Right ventricle myocardium superior (tissue), 1 donor: Measurements from ENCODE around the gene TTC36. TPM values are rescaled to one million over a fixed set of nuclear protein-coding genes. Genes with fewer than 3 reads are reported as not detected.
"Not testable (repeated sequence)": the region's sequence is repeated elsewhere in the genome, so short reads cannot be mapped to it uniquely, and the experiment has no call there.

Experiments used
- ATAC-seq: fragments of 200-7000 bp; cut with Tn5 transposase; one replicate; pipeline ENCODE4 v1.9.1; 2020; ENCODE audit warnings: mild to moderate bottlenecking; ENCODE audit not compliant: poor library complexity
- DNase-seq: peaks from one replicate; pipeline ENCODE4 v3.0.0-alpha.2; 2020
- intact Hi-C: fragments of 100-400 bp; cut with DNase I; formaldehyde crosslinking; loops from one replicate; pipeline ENCODE4 v1.11.2; 2022
- total RNA-seq: library from RNA; stranded (reverse); fragmentation: NEBNext Ultra II Directional; extraction: Animal tissue kit (Norgen Biotek cat#: 25700); gene quantifications from one replicate; pipeline ENCODE4 v1.2.1, GENCODE V29; 2021
- donor health status: DM: no; HTN: yes; CAD: no; lungs with severe emphysema.

The TTC36 gene
- total RNA-seq, 1 donor from 2014 or later: 0.30 TPM

DNA sequence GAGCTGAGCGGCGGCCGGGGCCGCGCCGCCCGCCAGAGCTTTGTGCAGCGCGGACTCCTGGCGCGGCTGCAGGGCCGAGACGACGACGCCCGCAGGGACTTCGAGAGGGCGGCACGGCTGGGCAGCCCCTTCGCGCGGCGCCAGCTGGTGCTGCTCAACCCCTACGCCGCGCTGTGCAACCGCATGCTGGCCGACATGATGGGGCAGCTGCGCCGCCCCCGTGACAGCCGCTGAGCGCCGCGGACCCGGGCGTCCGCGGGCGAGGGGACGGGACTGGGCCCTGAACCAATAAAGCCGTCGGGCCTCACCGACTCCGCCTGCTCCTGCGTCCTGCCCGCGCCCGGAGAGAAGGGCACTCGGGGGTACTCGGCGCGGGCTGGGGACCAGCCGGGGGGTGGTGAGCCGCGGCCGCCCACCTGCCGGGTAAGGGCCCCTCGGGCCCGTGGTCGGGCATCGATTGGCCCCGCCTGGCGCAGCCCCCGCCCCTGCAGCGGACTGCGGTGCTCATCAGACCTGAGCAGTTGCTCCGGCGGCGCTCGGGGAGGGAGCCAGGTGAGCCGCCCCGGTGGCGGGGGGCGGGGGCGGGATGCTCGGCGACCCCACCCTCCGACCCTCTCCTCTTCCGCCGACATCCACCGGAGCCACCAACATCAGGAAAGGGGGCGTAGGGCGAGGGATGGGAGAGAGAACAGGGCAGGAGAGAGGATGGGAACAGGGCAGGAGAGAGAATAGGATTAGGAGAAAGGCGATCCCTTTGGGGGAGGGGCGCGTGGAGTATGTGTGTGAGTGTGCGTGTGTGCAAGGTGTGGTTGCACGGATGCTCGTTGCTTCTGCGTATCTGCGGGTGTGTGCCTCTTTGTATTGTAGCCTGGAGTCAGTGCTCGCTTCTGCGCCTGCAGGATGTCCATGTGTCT lies 3.7 kb downstream of the TTC36 start, which contains the start of gene TMEM25:
TSS of gene TMEM25 (plus strand) at position 510 of the 914 bp plus-strand sequence. CDS start 610 bp downstream, outside the sequence.
- intact Hi-C loops: no loop called here
- DNase-seq (peak; percentile 72), ATAC-seq (peak; percentile 88)

DNA sequence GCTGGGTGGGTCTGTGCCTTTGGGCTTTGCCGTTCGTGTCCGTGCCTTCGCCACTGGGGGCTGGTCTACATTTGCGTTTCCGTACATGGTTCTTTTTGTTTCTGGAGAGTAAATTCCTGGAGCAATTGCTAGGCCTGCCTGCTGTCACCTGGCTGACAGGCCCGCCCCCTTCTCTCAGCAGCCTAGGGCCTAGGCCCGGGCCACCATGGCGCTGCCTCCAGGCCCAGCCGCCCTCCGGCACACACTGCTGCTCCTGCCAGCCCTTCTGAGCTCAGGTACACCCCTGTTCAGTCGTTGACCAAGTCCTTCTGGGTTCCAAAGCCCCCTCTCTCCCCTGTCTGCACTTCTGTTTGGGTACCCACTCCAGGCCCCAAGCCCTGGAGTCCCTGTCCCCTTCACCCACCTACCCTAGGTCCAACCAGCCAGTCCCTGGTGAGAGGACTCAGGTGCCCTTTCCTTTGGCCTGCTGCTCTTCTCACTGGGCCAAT lies 4.4 kb downstream of the TTC36 start:
- DNase-seq (no peak), ATAC-seq (peak; percentile 6)
- intact Hi-C loops: no loop called here

DNA sequence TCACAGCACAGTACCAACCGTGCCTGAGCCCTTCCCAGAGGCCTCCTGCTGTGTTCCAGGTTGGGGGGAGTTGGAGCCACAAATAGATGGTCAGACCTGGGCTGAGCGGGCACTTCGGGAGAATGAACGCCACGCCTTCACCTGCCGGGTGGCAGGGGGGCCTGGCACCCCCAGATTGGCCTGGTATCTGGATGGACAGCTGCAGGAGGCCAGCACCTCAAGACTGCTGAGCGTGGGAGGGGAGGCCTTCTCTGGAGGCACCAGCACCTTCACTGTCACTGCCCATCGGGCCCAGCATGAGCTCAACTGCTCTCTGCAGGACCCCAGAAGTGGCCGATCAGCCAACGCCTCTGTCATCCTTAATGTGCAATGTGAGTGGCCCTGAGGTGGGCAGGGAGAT lies 4.8 kb downstream of the TTC36 start:
- no peak for ATAC-seq
- DNase-seq: no peak
- intact Hi-C loops: no loop called here

DNA sequence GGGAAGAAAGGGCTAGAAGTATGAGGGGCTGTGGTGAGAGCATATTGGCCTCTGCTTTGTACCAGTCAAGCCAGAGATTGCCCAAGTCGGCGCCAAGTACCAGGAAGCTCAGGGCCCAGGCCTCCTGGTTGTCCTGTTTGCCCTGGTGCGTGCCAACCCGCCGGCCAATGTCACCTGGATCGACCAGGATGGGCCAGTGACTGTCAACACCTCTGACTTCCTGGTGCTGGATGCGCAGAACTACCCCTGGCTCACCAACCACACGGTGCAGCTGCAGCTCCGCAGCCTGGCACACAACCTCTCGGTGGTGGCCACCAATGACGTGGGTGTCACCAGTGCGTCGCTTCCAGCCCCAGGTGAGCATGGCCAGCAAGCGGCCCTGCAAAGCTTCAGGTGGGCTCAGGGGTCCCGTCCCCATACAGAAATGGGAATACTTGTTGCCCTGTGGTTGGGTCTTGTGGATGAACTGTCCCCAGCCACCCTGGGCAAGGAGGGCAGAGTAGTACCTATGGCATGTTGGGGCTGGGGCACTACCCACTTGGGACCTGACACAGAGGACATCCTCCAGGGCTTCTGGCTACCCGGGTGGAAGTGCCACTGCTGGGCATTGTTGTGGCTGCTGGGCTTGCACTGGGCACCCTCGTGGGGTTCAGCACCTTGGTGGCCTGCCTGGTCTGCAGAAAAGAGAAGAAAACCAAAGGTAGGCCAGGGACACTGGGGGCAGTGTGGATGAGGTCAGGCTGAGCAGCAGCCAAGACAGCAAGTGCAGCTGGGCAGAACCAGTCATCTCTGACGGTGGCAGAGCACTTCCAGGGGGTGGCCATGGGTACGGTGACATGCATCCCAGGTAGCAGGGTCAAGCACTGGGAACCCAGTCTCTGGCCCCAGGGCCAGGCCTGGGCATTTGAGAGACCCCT lies 5.8 kb downstream of the TTC36 start:
- no peak for ATAC-seq

DNA sequence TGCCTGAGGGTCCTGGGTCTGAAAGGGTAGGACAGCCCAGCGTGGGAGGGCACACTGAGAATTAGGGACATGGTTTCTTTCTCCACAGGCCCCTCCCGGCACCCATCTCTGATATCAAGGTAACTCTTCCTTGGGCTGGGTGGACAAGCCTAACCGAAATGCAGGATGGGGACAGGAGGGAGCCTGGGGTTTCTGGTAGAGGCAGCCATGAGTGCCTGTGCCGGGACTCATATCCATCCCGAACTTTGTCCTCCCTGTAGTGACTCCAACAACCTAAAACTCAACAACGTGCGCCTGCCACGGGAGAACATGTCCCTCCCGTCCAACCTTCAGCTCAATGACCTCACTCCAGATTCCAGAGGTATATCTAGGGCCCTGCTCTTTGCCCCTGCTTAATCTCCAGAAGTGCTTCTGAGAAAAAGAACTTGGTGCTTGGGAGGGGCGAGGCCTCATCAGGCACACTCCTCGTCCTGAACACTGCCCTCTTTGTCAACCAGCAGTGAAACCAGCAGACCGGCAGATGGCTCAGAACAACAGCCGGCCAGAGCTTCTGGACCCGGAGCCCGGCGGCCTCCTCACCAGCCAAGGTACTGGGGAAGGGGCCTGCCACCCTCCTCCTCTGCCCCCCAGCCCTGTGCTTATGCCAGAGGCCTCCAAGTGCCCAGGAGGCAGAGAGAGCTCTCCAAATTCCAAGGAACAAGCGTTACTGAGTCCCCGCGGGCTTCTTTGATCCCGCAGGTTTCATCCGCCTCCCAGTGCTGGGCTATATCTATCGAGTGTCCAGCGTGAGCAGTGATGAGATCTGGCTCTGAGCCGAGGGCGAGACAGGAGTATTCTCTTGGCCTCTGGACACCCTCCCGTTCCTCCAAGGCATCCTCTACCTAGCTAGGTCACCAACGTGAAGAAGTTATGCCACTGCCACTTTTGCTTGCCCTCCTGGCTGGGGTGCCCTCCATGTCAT lies 6.8 kb downstream of the TTC36 start:
- intact Hi-C loops: no loop called here
- DNase-seq (no peak), ATAC-seq (no peak)

More for the DNA sequence above, 5.8 kb downstream of the TTC36 start:
- no peak for DNase-seq
- intact Hi-C loops: no loop called here

DNA sequence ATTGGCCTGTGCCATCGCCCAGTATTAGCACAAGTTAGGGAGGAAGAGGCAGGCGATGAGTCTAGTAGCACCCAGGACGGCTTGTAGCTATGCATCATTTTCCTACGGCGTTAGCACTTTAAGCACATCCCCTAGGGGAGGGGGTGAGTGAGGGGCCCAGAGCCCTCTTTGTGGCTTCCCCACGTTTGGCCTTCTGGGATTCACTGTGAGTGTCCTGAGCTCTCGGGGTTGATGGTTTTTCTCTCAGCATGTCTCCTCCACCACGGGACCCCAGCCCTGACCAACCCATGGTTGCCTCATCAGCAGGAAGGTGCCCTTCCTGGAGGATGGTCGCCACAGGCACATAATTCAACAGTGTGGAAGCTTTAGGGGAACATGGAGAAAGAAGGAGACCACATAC lies 8.0 kb downstream of the TTC36 start:
- no peak for DNase-seq
- no peak for ATAC-seq
- intact Hi-C loops: no loop called here

DNA sequence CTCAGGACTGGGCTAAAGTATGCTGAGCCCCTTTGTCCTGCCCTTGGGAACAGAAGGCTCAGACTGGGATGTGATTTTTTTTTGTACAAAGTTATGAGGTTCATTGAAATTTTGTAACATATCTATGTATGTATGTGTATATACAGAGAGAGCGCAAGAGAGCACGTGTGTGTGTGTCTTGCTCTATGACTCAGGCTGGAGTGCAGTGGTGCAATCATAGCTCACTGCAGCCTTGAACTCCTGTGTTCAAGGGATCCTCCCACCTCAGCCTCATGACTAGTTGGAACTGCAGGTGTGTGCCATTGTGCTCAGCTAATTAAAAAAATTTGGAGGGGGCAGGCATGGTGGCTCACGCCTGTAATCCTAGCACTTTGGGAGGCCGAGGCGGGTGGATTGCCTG lies 9.5 kb downstream of the TTC36 start:
- intact Hi-C loops: no loop called here
- ATAC-seq (no peak), DNase-seq (no peak)

DNA sequence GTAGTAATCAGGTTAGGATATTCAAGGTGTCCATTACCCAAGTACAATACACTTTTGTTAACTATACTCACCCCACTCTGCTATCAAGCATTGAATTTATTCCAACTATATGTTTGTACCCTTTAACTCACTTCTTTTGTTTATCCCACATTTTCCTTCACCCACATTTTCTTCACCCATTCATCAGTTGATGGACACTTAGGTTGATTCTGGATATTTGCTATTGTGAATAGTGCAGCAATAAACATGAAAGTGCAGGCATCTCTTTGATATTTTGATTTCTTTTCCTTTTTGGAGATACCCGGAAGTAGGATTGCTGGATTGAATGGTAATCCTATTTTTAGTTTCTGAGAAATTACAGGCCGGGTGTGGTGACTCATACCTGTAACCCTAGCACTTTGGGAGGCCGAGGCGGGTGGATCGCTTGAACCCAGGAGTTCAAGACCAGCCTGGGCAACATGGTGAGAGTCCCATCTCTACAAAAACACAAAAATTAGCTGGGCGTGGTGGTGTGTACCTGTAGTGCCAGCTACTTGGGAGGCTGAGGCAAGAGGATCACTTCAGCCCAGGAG lies 10.2 kb downstream of the TTC36 start:
- intact Hi-C loops: no loop called here
- no peak for ATAC-seq
- DNase-seq: no peak

DNA sequence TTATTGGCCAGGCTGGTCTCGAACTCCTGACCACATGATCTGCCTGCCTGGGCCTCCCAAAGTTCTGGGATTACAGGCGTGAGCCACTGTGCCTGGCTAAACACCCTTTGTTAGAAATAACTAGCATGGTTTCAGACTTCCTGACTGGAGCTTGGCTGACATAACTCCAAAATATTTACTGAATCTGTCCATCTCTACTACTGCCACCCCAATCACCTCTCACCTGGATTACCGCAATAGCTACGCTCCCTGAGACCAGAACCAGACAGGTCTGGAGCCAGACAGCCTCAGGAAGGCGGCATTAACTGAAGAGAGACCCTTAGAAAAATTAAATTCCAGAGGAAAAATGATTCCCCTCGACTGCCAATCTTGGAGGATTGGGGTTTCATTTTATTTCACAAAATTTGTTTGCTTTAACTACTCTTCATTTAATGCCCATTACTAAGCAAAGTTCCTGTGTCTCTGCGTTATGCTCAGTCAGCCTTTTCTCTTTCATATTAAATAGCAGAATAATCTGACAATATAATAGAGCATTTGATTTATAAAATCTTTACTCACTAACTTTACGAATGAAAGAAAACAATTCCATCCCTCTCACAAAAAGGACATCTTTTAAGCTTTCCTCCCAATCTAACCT lies 16.9 kb downstream of the TTC36 start:
- intact Hi-C loops: no loop called here
- DNase-seq (no peak), ATAC-seq (no peak)

DNA sequence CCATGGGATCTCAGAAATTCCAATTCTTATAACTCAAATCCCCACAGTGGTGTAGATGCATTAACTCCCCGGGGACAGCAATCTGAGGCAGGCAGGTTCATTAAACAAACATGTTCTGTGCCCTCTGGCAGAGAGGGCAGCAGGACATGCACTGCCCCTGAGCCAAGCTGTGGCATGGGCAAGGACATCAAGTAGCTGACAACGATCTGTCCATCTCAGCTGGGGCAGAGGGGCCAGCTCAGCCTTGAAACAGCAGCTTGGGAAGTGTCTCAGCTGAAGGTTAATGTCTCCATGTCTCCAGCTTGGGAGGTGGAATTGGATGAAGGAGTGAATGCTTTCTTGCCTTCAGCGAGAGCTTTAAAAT lies 17.4 kb downstream of the TTC36 start:
- DNase-seq (no peak), ATAC-seq (no peak)
- intact Hi-C loops: no loop called here

DNA sequence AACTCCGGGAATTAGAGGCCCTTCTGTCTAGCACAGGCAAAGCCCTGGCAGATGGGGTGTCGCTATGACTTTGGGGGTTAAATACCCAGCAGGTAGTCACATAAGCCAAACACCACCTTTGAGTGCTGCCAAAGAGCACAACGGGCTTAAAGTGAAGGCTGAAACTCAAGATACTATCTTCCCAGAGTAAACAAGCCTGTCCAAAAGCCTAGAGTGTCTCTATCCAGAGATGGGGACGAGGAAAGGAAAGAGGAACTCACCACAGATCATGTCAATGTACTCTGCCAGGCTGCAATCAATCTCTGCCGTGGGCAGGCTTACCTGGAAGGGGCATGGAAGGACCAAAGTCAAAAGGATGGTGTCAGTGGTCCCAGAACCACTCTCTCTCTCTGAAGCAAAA lies 18.3 kb downstream of the TTC36 start:
- intact Hi-C loops: no loop called here
- ATAC-seq (no peak), DNase-seq (no peak)

DNA sequence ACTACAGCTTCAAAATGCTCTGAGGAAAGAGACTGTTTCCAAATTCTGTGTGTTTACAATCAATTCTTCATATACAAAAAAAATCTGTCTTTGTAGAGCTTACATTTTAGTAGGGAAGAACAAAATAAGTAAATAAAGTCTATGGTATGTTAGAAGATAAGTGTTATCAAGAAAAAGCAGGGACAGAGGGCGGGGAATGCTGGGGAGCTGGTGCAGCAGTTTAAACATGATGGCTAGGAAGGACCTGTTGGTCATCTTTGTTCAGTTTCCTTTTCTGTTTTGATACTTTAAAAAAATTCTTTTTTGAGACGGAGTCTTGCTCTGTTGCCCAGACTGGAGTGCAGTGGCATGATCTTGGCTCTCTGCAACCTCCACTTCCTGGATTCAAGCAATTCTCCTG lies 19.9 kb downstream of the TTC36 start:
- ATAC-seq: no peak
- intact Hi-C loops: no loop called here

DNA sequence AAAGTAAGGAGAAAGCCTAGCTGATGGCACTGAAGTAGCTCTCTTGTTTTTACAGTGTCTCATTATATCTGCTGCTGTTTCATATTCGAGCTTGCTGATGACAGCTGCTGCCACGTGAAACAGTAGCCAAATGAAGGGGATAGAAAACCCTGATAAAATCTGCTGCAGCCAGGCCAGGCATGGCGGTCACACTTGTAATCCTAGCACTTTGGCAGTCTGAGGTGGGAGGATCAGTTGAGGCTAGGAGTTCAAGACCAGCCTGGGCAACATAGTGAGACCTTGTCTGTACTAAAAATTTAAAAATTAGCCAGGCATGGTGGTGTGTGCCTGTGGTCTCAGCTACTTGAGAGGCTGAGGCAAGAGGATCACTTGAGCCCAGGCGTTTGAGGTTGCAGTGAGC lies 25.1 kb downstream of the TTC36 start:
- intact Hi-C loops: no loop called here
- DNase-seq: no peak
- ATAC-seq: no peak

More for the DNA sequence above, 19.9 kb downstream of the TTC36 start:
- no peak for DNase-seq

DNA sequence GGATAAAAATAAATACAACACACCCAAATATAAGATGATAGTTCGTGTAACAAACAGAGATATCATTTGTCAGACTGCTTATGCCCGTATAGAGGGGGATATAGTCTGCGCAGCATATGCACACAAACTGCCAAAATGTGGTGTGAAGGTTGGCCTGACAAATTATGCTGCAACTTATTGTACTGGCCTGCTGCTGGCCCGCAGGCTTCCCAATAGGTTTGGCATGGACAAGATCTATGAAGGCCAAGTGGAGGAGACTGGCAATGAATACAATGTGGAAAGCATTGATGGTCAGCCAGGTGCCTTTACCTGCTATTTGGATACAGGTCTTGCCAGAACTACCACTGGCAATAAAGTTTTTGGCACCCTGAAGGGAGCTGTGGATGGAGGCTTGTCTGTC lies 33.5 kb downstream of the TTC36 start:
- ATAC-seq (no peak), DNase-seq (no peak)
- intact Hi-C loops: no loop called here

DNA sequence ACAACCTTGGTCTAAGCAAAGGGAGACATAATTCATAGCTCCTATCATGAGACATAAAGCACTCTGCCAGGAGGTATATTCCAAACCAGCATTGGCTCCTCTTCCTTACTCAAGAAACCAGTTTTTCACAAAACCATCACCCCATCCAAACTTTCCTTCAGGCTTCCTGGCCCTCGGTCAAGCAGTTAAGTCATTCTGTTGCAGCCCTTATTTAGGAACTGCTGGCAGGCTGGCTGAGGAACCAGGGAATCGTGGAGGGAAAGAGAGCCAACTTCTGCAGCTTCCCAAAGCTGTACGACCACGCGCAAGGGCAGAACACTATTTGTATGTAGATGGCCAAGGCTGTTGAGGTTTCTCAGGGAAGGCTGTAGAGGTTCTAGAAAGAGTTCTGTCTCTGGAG lies 37.8 kb downstream of the TTC36 start:
- DNase-seq (peak; percentile 66), ATAC-seq (peak; percentile 54)

DNA sequence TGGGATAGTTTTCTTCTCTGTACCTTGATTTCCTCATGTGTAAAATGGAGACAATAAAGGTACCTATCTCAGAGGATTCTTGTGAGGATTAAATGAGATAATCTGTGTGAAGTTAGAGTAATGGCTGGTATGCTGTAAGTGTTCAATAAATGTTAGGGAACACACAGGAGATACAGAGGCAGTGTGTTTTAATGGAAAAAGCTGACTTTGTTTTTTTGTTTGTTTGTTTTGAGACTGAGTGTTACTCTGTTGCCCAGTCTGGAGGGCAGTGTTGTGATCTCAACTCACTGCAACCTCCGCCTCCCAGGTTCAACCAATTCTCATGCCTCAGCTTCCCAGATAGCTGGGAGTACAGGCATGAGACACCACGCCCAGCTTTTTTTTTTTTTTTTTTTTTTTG lies 42.4 kb downstream of the TTC36 start:
- ATAC-seq (no peak), DNase-seq (no peak)
- intact Hi-C loops: no loop called here

More for the DNA sequence above, 37.8 kb downstream of the TTC36 start:
- intact Hi-C loops: no loop called here

DNA sequence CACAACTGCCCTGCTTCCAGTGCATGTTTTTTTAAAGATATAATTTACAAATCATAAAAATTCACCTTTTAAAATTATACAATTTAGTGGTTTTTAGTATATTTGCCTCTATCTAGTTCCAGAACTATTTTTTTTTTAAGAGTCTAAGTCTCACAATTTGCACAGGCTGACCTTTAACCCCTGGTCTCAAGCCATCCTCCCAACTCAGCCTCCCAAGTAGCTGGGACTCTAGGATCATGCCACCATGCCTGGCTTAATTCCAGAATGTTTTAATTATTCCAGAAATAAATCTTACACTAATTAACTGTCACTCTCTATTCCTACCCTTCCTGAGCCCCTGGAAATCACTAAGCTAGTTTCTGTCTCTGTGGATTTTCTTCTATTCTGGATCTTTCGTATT lies 43.5 kb downstream of the TTC36 start:
- no peak for DNase-seq
- no peak for ATAC-seq
- intact Hi-C loops: no loop called here

DNA sequence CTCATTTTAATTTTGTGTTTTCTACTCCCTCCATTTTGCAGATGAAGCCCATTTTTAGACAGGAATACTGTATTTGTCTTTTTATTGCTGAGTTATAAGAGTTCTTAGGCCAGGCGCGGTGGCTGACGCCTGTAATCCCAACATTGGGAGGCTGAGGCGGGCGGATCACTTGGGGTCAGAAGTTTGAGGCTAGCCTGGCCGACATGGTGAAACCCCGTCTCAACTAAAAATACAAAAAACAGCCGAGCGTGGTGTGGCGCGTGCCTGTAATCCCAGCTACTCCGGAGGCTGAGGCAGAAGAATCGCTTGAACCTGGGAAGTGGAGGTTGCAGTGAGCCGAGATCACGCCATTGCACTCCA lies 44.4 kb downstream of the TTC36 start:
- DNase-seq (peak; percentile 49), ATAC-seq (peak; percentile 31)
- intact Hi-C loops: not testable (repeated sequence)
